ENCODE data around the gene SLC38A7.

- TF ChIP-seq CTCF (IDR thresholded peaks at IDR 0.05; ENCODE audit: insufficient read depth, low read length) (no peak), POLR2AphosphoS5 (IDR thresholded peaks at IDR 0.05; ENCODE audit: low read depth) (no peak), GABPA (IDR thresholded peaks at IDR 0.05; ENCODE audit: low read depth) (no peak), REST (IDR thresholded peaks at IDR 0.05; ENCODE audit: insufficient replicate concordance, low read depth) (no peak), SPI1 (IDR thresholded peaks at IDR 0.05; ENCODE audit: borderline replicate concordance, low read depth) (no peak)
Observed at GRCh38 chr16:58647107-58647506, 37.5 kb downstream of the SLC38A7 start.

Data from HL-60 (cell line).